Immature natural killer cell (primary cell): ENCODE results near the gene CACNA1C. TPM values are rescaled to one million over a fixed set of nuclear protein-coding genes. Genes with fewer than 3 reads are reported as not detected.

ENCODE experiments used
- DNase-seq, 3 donors: peaks; one replicate each; pipeline ENCODE4 v3.0.0; 2022; ENCODE audit warnings: mixed read lengths in 1 of 3
- H3K27ac Mint-ChIP-seq, 6 donors: one replicate each; pipeline ENCODE4 v1.8.0; 2020; ENCODE audit warnings: mixed read lengths in 6 of 6, mild to moderate bottlenecking in 5 of 6, inconsistent platforms in 4 of 6, moderate library complexity in 3 of 6
- H3K27me3 Mint-ChIP-seq, 3 donors: one replicate each; pipeline ENCODE4 v1.8.0; 2020 to 2021; ENCODE audit warnings: low read depth in 3 of 3, mild to moderate bottlenecking in 3 of 3, mixed read lengths in 3 of 3, moderate library complexity in 3 of 3, inconsistent platforms in 1 of 3
- H3K36me3 Mint-ChIP-seq, 3 donors: one replicate each; pipeline ENCODE4 v1.8.0; 2020; ENCODE audit warnings: mixed read lengths in 3 of 3, inconsistent platforms in 2 of 3, mild to moderate bottlenecking in 2 of 3
- H3K4me1 Mint-ChIP-seq, 2 donors: one replicate each; pipeline ENCODE4 v1.8.0; 2020; ENCODE audit warnings: inconsistent platforms in 2 of 2, mild to moderate bottlenecking in 2 of 2, mixed read lengths in 2 of 2, moderate library complexity in 1 of 2
- H3K4me3 Mint-ChIP-seq, 5 donors: one replicate each; pipeline ENCODE4 v1.8.0; 2020; ENCODE audit warnings: mild to moderate bottlenecking in 5 of 5, mixed read lengths in 5 of 5, inconsistent platforms in 3 of 5, moderate library complexity in 3 of 5
- H3K9me3 Mint-ChIP-seq, 6 donors: one replicate each; pipeline ENCODE4 v1.8.0; 2020; ENCODE audit warnings: mild to moderate bottlenecking in 6 of 6, mixed read lengths in 6 of 6, inconsistent platforms in 4 of 6, moderate library complexity in 3 of 6
- polyA plus RNA-seq, 3 donors: library from polyadenylated mRNA; unstranded; fragments of 300-500 nt; fragmentation: Illumina TruSeq; gene quantifications; one replicate each; pipeline ENCODE4 v1.2.3, GENCODE V29; 2021

CACNA1C gene
- polyA plus RNA-seq, 3 donors from 2014 or later: 0.05 to 0.36 (median 0.12) TPM

DNA sequence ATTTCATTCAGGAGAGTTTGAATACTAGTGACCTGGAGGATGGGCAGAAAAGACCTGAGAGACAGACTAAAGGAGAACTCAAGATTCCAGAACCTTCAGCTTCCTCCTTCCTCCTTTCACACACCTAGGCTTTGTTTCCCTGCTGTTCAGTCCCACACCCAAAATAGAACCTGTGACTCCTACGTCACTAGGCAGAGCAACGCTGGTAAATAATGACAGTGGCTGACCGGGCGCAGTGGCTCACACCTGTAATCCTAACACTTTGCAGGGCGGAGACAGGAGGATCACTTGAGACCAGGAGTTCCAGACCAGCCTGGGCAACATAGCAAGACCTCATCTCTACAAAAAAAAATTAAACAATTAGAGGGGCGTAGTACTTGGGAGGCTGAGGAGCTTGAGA lies 575.6 kb downstream of the CACNA1C start:
- DNase-seq: no peak
- H3K27me3 Mint-ChIP-seq: peaks cover under 1 to 8% (median 6%) of the 10 kb centered on the region in 3 donors
- no peak overlapping the region for H3K27ac Mint-ChIP-seq
- H3K4me3 Mint-ChIP-seq: no peak overlapping the region
- H3K9me3 Mint-ChIP-seq: no peaks in the 10 kb centered on the region
- no peaks in the 10 kb centered on the region for H3K36me3 Mint-ChIP-seq
- H3K4me1 Mint-ChIP-seq: no peaks in the 10 kb centered on the region

- Mint-ChIP-seq H3K36me3 (no peaks in the 10 kb centered on the region), H3K4me1 (no peaks in the 10 kb centered on the region), H3K4me3 (no peak overlapping the region), H3K27ac (no peak overlapping the region), H3K27me3 (peaks cover 3 to 12% (median 6%) of the 10 kb centered on the region in 3 donors), H3K9me3 (no peaks in the 10 kb centered on the region)
- no peak for DNase-seq
Observed at GRCh38 chr12:2629051-2629450, 576.3 kb downstream of the CACNA1C start.

DNA sequence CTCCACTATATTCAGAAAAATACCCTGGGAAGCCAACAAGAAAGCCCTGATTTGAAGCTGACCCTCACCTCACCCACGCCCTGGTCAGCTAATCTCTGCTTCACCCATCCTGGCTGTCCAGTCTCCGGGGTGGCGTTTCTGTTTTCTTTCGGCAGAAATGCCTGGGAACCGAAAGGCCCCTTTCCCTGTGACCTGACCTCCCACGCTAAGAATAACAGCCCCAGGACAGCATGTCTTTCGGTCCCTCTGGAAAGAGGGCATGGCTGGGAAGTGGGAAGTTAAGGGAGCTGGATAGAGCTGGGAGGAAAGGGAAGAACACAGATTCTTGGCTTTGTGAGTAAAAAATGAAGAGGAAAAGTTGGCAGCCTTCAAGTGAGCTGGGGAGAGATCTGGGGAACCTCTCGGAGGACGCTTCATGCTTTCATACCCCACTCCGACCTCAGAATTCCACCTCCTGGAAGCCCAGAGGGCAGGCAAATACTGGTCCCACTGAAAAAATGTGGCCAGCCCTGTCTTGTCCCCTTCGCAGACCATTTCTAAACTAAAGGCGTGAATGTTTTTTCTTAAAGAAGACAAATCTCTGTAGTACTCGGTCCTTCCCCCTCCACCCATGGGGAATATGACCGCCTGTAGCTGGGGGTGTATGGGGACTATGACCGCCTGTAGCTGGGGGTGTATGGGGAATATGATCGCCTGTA lies 579.0 kb downstream of the CACNA1C start:
- Mint-ChIP-seq H3K27me3 (peaks cover 3 to 19% (median 12%) of the 10 kb centered on the region in 3 donors), H3K4me3 (no peak overlapping the region), H3K27ac (no peak overlapping the region), H3K4me1 (no peaks in the 10 kb centered on the region), H3K9me3 (no peaks in the 10 kb centered on the region), H3K36me3 (no peaks in the 10 kb centered on the region)
- no peak for DNase-seq

GRCh38 chr12:2633176-2633824 lies 580.5 kb downstream of the CACNA1C start:
- H3K27ac Mint-ChIP-seq: no peak overlapping the region

GRCh38 chr12:2633825-2634200 lies 581.0 kb downstream of the CACNA1C start:
- Mint-ChIP-seq H3K27me3 (peaks cover 3 to 23% (median 12%) of the 10 kb centered on the region in 3 donors), H3K27ac (no peak overlapping the region), H3K9me3 (no peaks in the 10 kb centered on the region), H3K36me3 (no peaks in the 10 kb centered on the region), H3K4me1 (no peaks in the 10 kb centered on the region), H3K4me3 (no peak overlapping the region)
- no peak for DNase-seq

More at GRCh38 chr12:2633176-2633824, 580.5 kb downstream of the CACNA1C start:
- Mint-ChIP-seq H3K4me1 (no peaks in the 10 kb centered on the region), H3K9me3 (no peaks in the 10 kb centered on the region), H3K4me3 (no peak overlapping the region), H3K27me3 (peaks cover 3 to 23% (median 10%) of the 10 kb centered on the region in 3 donors), H3K36me3 (no peaks in the 10 kb centered on the region)
- DNase-seq: no peak

- Mint-ChIP-seq H3K9me3 (no peaks in the 10 kb centered on the region), H3K4me3 (no peak overlapping the region), H3K36me3 (no peaks in the 10 kb centered on the region), H3K4me1 (no peaks in the 10 kb centered on the region), H3K27me3 (peaks cover 3 to 23% (median 12%) of the 10 kb centered on the region in 3 donors), H3K27ac (no peak overlapping the region)
- no peak for DNase-seq
Observed at GRCh38 chr12:2634471-2634870, 581.7 kb downstream of the CACNA1C start.

DNA sequence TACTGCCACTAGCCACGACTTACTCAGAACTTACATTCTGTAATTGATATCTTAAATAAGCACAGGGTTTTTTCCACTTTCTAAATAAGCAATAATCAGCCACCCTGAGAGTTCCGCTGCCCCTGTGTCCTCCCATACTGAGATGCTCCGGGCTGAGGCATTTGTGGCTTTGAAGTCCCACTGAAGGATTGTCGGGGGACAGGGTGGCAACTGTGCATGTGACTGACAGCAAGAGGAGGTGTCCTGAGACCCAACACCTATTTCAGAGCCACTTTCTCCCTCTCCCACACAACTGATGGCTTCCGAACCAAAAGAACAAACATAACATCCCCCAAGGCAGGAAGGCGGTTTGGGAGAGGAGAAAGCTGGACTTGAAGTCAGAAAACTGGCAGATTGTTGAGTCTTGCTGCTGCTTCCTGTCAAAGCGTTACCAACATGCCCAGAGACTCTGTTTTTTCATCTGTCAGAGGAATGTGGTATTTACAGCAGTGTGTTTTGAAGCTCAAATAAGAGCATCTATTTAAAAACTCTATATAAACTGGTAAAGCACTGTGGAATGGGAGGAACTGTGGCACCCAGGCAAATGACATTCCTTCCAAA lies 584.1 kb downstream of the CACNA1C start:
- Mint-ChIP-seq H3K36me3 (no peaks in the 10 kb centered on the region), H3K9me3 (no peaks in the 10 kb centered on the region), H3K4me3 (no peak overlapping the region), H3K4me1 (no peaks in the 10 kb centered on the region), H3K27me3 (peaks cover 5 to 28% (median 12%) of the 10 kb centered on the region in 3 donors), H3K27ac (no peak overlapping the region)
- DNase-seq: no peak

DNA sequence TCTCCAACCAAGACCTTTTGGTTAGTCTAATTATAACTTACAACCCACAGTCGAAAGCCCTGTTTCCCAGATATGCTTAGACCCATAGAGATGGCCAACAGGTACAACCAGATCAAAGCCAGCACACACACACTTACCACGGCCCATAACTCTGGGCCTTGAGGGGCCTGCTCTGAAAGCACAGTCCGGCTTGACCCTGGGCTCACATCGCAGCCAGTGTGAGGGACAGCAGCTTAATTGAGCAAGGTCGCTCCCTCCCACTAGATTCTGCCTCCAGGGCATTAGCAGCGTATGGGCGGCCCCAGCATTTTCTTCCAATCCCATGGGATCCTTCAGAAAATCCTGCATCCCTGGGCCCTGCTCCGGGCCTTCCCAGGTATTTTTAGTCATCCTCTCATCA lies 584.6 kb downstream of the CACNA1C start:
- no peak overlapping the region for H3K4me3 Mint-ChIP-seq
- no peak overlapping the region for H3K27ac Mint-ChIP-seq
- H3K27me3 Mint-ChIP-seq: peaks cover 5 to 27% (median 11%) of the 10 kb centered on the region in 3 donors
- no peaks in the 10 kb centered on the region for H3K9me3 Mint-ChIP-seq
- H3K4me1 Mint-ChIP-seq: peaks cover 0 to 2% of the 10 kb centered on the region in 2 donors
- H3K36me3 Mint-ChIP-seq: no peaks in the 10 kb centered on the region
- no peak for DNase-seq

- no peak for DNase-seq
- H3K4me1 Mint-ChIP-seq: peaks cover 0 to 2% of the 10 kb centered on the region in 2 donors
- H3K36me3 Mint-ChIP-seq: peaks cover 0 to 4% (median 0%) of the 10 kb centered on the region in 3 donors
- H3K27ac Mint-ChIP-seq: no peak overlapping the region
- H3K9me3 Mint-ChIP-seq: no peaks in the 10 kb centered on the region
- peaks cover 4 to 26% (median 12%) of the 10 kb centered on the region in 3 donors for H3K27me3 Mint-ChIP-seq
- H3K4me3 Mint-ChIP-seq: no peak overlapping the region
Observed at GRCh38 chr12:2638273-2639019, 585.7 kb downstream of the CACNA1C start.

DNA sequence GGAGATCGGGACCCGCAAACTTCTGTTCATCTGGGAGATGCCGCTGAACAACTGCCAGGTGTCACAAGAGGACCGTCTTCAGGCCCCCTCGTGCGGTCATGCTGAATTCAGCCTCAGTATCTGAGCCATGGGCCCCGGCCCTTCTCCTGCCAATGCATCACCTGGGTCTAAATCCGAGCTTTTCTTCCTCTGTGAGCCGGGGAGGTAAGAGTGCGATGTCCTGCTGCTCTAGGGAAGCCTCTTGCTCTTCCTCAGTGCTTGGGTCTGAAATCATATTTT lies 586.2 kb downstream of the CACNA1C start:
- Mint-ChIP-seq H3K4me3 (no peak overlapping the region), H3K36me3 (peaks cover 0 to 4% (median 0%) of the 10 kb centered on the region in 3 donors), H3K27ac (no peak overlapping the region), H3K4me1 (peaks cover 0 to 2% of the 10 kb centered on the region in 2 donors), H3K9me3 (no peaks in the 10 kb centered on the region), H3K27me3 (peaks cover 2 to 28% (median 15%) of the 10 kb centered on the region in 3 donors)
- no peak for DNase-seq

DNA sequence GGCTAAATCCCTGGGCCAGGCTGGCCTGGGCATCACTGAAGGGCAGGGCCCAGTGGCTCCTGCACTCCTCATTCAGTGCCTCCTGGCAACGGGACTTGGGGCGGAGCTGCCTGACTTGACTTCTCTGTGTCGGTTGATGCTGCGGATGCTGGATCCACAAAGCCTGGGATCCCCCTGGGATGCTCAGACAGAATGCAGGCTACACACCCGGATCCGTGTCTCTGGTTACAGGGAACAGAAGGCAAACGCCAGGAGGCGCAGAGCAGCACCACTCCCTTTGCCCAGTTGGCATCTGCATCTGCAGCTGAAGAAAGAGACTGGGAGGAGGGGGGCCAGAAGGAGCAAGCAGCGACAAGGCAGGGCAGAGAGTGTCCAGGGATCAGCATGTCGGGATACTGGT lies 587.5 kb downstream of the CACNA1C start:
- DNase-seq: no peak
- Mint-ChIP-seq H3K4me3 (no peak overlapping the region), H3K9me3 (no peaks in the 10 kb centered on the region), H3K36me3 (peaks cover 0 to 4% (median 0%) of the 10 kb centered on the region in 3 donors), H3K27me3 (peaks cover 7 to 28% (median 10%) of the 10 kb centered on the region in 3 donors), H3K4me1 (peaks cover 0 to 2% of the 10 kb centered on the region in 2 donors), H3K27ac (no peak overlapping the region)

DNA sequence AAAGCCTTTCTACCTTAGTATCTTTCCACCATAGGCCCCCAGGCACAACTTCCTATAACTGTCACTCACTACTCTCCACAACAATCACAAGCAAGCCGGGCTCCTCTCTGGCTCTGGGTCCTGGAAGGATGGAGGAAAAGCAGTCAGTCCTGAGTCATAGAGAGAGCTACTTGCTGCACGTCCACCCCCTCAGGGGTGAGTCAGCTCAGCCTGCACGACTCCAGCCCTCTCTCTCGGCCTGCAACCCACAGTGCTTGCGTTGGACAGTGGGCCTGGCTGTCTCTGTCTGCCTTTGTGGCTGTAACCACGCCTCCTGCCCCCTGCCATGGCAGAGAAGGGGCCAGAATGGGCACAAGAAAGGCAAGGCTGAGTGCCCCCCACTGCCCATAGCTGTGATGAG lies 587.9 kb downstream of the CACNA1C start:
- Mint-ChIP-seq H3K27me3 (peaks cover 7 to 24% (median 12%) of the 10 kb centered on the region in 3 donors), H3K4me3 (no peak overlapping the region), H3K4me1 (peaks cover 0 to 2% of the 10 kb centered on the region in 2 donors), H3K9me3 (no peaks in the 10 kb centered on the region), H3K36me3 (peaks cover 0 to 4% (median 0%) of the 10 kb centered on the region in 3 donors), H3K27ac (no peak overlapping the region)
- no peak for DNase-seq

- H3K4me1 Mint-ChIP-seq: peaks cover 0 to 2% of the 10 kb centered on the region in 2 donors
- no peak overlapping the region for H3K27ac Mint-ChIP-seq
- no peak overlapping the region for H3K4me3 Mint-ChIP-seq
- no peaks in the 10 kb centered on the region for H3K9me3 Mint-ChIP-seq
- peaks cover 7 to 22% (median 14%) of the 10 kb centered on the region in 3 donors for H3K27me3 Mint-ChIP-seq
- H3K36me3 Mint-ChIP-seq: peaks cover 0 to 4% (median 0%) of the 10 kb centered on the region in 3 donors
- DNase-seq: no peak
Observed at GRCh38 chr12:2641207-2641606, 588.4 kb downstream of the CACNA1C start.

- peaks cover 0 to 2% of the 10 kb centered on the region in 2 donors for H3K4me1 Mint-ChIP-seq
- no peak overlapping the region for H3K4me3 Mint-ChIP-seq
- no peak for DNase-seq
- H3K36me3 Mint-ChIP-seq: peaks cover 0 to 4% (median 0%) of the 10 kb centered on the region in 3 donors
- peaks cover 7 to 22% (median 17%) of the 10 kb centered on the region in 3 donors for H3K27me3 Mint-ChIP-seq
- H3K9me3 Mint-ChIP-seq: no peaks in the 10 kb centered on the region
- H3K27ac Mint-ChIP-seq: no peak overlapping the region
Observed at GRCh38 chr12:2641761-2642160, 589.0 kb downstream of the CACNA1C start.
